AG10803 (cell line): ENCODE measurements around the gene KCND2.
A peak's percentile ranks its signal among the peaks of the same experiment; 100 is the strongest.

Experiments used
- DNase-seq: peaks from one replicate; pipeline ENCODE4 v3.0.0; 2010; ENCODE audit warnings: low read depth
- H3K4me3 ChIP-seq: 2 replicates; pipeline ENCODE4 v1.5.1; 2011; ENCODE audit warnings: mild to moderate bottlenecking, low read length, control low read depth
- CTCF ChIP-seq: conservative IDR thresholded peaks from 2 replicates; pipeline ENCODE4 v1.5.1; 2011; ENCODE audit warnings: mild to moderate bottlenecking, low read length, control low read depth, inconsistent platforms

KCND2 gene

GRCh38 chr7:120254845-120255244 lies 18.1 kb upstream of the KCND2 start:
- no peak overlapping the region for H3K4me3 ChIP-seq
- DNase-seq = no peak
- no peak for TF ChIP-seq CTCF

GRCh38 chr7:120256344-120257070 lies 16.5 kb upstream of the KCND2 start:
- TF ChIP-seq CTCF = no peak
- DNase-seq = no peak

GRCh38 chr7:120259386-120259785 lies 13.6 kb upstream of the KCND2 start:
- no peak overlapping the region for H3K4me3 ChIP-seq
- no peak for DNase-seq
- TF ChIP-seq CTCF = no peak

More at GRCh38 chr7:120256344-120257070, 16.5 kb upstream of the KCND2 start:
- H3K4me3 ChIP-seq = no peak overlapping the region

DNA sequence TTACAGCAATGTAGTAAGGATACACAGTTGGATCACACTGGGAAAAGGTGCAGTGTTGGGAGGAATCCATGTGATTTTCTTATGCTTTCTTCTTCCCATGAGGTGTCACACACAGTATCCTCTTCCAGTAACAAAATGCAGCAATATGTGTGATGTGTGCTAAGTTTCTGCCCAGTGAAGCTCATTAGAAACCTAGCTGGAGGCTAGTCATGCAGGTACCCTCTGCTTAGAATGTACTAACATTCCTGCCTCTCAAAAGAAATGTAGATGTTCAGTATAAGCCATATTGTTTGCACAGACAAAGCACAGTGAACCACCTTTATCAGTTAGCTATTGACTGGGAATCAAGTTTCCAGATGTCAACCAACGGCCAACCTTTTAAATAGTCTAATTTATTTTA lies 12.9 kb upstream of the KCND2 start:
- H3K4me3 ChIP-seq = no peak overlapping the region
- DNase-seq = no peak
- TF ChIP-seq CTCF = no peak

GRCh38 chr7:120272261-120272660 lies 714 bp upstream of the KCND2 start:
- peak overlapping the region; percentile 57 for H3K4me3 ChIP-seq
- DNase-seq = peak; percentile 42
- peak; percentile 70 for TF ChIP-seq CTCF

GRCh38 chr7:120273476-120273975 lies 551 bp downstream of the KCND2 start:
- no peak for TF ChIP-seq CTCF
- H3K4me3 ChIP-seq = peak overlapping the region; percentile 53
- no peak for DNase-seq

- no peak overlapping the region for H3K4me3 ChIP-seq
- no peak for DNase-seq
Observed at GRCh38 chr7:120274482-120274881, 1.5 kb downstream of the KCND2 start.

More at GRCh38 chr7:120274482-120274881, 1.5 kb downstream of the KCND2 start:
- no peak for TF ChIP-seq CTCF
